HG03108 (cell line): Measurements from ENCODE around the gene FAM20C.

Source experiments
- ATAC-seq: cut with Tn5 transposase; IDR thresholded peaks from one replicate; pipeline ENCODE4 v1.9.1; 2021; ENCODE audit warnings: moderate library complexity; ENCODE audit not compliant: unreplicated experiment

The FAM20C gene

GRCh38 chr7:266851-267840, 74.8 kb downstream of the FAM20C start:
- no peak for ATAC-seq

- ATAC-seq, result no peak
Observed at GRCh38 chr7:268991-269390, 76.6 kb downstream of the FAM20C start.

GRCh38 chr7:269721-270120, 77.3 kb downstream of the FAM20C start:
- ATAC-seq, result no peak

- ATAC-seq, result no peak
Observed at GRCh38 chr7:270351-270983, 78.1 kb downstream of the FAM20C start.

- ATAC-seq, result no peak
Observed at GRCh38 chr7:271266-272107, 79.1 kb downstream of the FAM20C start.

DNA sequence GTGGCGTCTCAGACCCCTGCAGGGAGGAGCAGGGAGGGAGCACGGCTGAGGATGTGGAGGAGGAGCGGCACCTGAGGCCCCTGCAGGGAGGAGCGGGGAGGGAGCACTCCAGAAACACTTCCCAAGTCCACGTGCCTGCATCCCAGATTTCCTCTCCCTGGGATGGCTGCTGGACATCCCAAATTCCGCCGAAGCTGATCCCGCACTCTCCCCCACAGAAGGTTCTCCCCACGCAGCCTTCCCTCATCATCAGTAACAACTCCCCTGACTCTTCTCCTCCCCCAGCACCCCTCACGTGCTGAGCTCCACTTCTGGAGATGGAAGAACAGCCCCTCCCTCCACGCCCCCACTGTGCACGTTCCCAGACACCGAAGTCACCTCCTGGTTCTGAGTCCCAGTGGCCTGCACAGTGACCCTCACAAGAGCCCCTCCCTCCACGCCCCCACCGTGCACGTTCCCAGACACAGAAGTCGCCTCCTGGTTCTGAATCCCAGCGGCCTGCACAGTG, 79.8 kb downstream of the FAM20C start:
- ATAC-seq, result no peak

- ATAC-seq, result no peak
Observed at GRCh38 chr7:272631-273030, 80.3 kb downstream of the FAM20C start.

- ATAC-seq, result no peak
Observed at GRCh38 chr7:273327-273726, 81.0 kb downstream of the FAM20C start.

- ATAC-seq, result no peak
Observed at GRCh38 chr7:274266-274665, 81.9 kb downstream of the FAM20C start.

DNA sequence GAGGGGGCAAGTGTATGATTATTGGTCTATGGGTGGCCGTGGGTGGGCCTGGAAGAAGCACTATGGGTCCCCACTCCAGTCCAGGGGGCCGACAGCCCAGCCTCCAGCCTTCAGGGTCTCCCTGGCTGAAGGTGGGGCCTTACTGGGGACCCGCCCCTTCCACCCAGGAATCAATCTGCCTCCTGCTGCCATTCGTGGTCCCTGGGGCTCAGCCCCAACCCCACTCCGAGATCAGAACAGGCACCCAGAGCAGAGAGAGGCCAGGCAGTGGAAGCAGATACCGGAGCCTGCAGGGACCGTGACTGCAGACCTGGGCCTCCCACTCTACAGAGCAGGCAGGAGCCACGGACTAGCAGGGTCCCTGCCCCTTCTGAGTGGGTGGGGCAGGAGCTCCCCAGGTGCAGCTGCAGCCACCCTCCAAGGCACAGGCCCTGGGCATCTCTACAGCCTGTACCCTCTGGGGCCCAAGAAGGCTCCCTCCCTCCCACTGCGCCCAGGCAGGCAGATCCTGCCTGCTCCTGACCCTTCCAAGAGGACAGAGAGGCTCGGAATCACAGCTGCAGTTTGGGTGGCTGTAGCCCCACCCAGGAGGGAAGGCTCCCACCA, 84.0 kb downstream of the FAM20C start:
- no peak for ATAC-seq

- no peak for ATAC-seq
Observed at GRCh38 chr7:277228-277627, 84.9 kb downstream of the FAM20C start.

DNA sequence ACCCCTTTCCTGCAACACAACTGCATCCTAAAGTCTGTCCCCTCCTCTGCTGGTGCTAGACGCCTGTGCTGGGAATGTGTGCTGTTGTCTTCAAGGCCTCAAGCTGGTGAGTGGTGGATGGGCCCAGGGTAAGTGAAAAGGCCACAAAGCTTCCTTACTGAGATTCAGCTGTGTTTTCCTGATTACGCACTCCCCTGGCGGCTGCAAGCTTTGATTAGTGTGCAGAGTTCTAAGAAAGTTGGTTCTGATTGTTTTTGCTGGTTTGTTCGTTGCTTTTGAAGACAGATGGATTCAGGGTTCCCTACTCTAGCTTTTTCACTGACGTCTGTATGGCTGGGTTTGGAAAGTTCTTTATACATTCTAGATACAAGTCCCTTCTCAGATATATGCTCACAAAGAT, 85.7 kb downstream of the FAM20C start:
- no peak for ATAC-seq

DNA sequence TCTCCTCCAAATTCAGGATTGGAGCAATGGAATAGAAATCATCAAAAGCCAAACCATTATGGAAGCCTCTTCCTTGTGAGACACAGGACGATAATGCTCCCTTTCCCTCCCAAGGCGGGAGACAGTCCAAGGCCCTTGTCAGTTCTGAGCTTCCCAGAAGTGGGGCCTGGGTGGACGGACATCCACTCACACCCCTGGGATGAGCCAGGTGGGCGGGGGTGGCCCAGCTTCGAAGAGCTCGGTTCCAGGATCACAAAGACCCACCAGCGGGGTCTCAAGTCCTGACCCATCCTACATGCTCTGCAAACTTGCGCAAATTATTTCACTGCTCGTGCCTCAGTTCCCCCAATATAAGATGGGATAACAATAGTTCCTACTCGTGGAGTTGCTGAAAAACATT, 87.5 kb downstream of the FAM20C start:
- no peak for ATAC-seq

DNA sequence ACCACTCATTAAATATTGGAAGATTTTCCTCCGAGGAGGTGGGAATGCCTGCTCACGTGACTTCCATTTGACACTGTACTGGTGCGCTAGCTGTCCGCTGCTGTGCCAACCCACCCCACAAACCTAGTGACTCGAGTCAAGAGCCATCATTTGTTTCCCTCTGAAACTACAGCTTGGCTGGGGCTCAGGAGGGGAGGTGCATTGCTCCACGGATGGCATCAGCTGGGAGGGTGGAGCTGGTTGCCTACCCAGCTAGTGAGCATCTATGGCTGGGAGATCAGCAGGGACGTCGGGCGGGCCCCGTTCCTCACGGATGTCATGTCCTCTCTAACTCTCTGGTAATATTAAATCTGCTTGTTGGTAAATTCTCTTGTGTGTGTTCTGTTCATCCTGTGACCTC, 88.1 kb downstream of the FAM20C start:
- no peak for ATAC-seq

DNA sequence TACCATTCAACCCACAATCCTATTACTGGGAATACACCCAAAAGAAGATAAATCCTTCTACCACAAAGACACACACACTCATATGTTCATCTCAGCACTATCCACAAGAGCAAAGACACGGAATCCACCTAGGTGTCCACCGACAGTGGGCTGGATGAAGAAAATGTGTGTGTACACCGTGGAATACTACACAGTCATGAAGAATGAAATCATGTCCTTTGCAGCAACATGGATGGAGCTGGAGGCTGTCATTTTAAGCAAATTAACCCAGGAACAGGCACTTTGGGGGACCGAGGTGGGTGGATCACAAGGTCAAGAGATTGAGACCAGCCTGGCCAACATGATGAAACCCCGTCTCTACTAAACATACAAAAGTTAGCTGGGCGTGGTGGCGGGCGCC, 89.3 kb downstream of the FAM20C start:
- no peak for ATAC-seq

DNA sequence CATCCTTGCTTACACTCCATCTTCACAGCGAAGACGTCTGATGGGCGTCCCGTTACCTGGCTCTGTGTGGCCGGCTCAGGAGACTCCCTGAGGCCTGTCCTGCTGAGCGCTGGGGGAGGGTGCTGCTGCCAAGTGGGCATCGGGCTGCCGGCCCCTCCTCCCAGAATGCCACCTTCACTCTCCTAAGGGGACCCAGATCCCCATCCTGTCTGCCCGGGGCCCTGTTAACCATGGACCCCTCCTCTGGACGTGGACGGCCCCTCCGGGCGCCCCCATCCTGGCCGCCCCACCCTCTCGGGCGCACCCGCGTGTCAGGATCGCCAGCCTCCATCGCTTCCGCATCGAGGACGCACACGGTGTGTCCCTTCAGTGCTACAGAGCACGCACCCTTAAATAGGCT, 90.2 kb downstream of the FAM20C start:
- no peak for ATAC-seq

DNA sequence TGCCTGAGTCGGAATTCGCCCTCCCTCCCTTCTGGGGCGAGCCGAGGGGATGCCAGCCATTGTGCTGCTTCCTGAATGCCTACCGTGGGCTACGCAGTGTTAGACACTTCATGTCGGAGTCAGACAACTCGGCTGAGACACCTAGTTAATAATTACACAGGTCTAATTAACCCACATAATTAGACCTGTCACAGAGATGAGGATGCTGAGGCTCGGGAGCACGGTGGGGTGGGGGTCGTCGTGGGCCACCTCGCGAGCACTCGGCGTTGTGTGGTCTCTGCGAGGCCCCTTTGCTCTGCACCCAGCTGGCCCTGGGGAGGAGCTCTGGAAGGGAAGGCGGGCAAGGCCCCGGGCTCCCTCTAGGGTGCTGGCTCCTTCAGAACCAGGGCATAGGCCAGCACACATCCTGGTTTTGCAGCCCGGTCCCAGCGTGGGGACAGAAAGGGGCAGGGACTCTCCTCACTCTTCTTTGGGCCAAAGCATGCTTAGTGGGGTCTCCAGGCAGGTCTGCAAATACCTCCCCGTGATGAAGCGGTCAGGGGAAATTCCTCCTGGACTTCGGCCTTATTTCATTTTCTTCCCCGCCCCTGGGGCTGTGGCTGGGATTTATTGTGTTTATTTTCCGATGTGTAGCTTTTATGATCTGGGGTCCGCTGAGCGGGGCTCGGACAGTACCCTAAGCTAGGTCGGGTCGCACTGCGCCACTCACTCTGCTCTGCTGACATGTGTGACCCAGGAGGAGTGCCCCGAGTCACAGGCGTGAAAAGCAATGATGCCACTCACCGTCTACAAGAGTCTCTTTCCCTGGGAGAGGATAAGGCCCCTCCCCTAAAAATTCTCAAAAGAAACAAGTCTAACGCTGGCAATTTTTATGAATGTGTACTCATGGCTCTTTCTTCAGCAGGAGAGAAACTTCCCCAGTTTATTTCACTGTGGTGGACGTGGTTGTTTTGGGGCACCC, 92.7 kb downstream of the FAM20C start:
- no peak for ATAC-seq

DNA sequence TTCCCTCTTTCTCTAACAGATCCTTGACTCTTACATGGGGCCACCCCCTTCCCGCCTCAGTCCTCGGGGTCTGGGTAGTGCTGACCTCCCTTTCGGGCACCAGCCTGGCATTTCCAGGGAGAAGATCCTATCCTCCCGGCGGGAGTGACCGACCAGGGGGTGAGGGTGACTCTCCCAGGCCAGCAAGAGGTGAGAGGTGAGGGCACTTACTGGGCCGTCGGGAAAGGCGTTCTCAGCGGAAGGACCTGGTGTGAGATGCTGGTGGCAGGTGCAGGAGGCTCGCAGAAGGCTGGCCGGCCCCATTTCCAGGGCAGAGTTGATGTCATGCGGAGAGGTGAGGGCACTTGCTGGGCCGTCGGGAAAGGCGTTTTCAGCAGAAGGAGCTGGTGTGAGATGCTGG, 93.4 kb downstream of the FAM20C start:
- no peak for ATAC-seq

GRCh38 chr7:286266-286665, 93.9 kb downstream of the FAM20C start:
- ATAC-seq, result no peak

DNA sequence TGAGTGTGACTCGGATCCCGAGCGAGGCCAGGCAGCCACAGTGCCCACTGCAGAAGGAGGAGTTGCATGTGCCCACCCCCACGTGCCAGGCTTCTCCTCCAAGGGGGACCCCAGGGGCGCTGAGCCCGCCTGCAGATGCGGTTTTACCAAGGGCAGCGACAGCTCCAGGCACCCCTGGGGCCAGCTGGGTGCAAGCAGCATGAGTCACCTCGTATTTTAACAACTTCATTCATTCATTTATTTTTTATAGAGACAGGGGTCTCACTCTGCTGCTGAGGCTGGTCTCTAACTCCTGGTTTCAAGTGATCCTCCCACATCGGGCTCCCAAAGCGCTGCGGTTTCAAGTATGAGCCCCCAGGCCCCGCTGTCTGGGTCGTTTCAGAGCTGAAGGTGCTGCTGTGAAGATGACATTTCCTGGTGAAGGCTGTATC, 96.3 kb downstream of the FAM20C start:
- ATAC-seq, result no peak
